Activated T-helper 1 cell treated with anti-CD3 and anti-CD28 coated beads, Interleukin-2, amount 50 U/mL, for 16 hours (primary cell): Measurements from ENCODE around the gene AMN1.

Source experiments
- DNase-seq, 2 donors: peaks; one replicate each; pipeline ENCODE4 v3.0.0-alpha.2; 2020; ENCODE audit warnings: low read depth in 1 of 2, low spot score in 1 of 2

The AMN1 gene

GRCh38 chr12:31631023-31631724 is 97.6 kb downstream of the AMN1 start:
- DNase-seq = no peak

DNA sequence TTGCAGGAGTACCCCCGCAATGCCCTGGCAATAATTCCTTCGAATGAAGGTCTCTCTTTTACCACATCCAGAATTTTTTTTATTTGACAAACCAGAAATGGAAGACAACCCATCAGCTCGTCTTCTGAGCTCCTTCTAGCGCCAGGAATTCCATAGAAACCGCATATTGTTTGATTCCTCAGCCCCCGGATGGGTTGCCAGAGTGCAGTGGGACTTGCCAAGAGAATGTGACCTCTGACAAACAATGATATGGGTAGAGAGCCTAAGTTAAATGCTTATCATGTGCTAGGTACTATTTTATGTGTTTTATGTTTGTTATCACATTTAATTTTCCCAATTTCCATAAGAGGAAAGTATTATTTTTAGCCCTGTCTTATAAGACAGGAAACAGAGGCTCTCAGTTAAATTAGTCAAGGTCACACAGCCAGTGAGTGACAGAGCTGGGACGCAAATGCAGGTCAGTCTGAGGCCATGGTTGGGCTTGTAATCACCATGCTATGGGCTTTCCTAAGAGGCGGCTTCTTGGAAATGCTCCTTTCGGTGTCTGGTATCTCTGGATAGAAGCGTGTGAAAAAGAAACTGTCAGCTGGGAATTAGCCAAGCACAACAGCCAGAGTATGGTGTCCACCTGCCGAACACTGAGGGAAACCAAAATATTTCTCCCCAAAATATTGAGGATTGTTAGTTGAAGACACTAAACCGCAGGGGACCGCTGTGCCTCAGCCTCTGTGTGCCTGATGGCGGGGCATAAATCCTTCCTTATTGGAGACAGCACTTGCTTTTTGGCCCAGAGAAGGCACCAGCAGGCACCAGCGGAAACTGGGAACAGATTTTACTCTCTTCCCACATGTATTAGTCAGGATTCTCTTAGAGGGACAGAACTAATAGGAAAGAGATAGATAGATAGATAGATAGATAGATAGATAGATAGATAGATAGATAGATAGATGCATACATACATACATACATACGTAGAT is 98.8 kb downstream of the AMN1 start:
- no peak for DNase-seq

- DNase-seq = no peak
These were observed 101.3 kb downstream of the AMN1 start for GRCh38 chr12:31627456-31628054.

GRCh38 chr12:31626270-31626995 is 102.4 kb downstream of the AMN1 start:
- DNase-seq = no peak

DNA sequence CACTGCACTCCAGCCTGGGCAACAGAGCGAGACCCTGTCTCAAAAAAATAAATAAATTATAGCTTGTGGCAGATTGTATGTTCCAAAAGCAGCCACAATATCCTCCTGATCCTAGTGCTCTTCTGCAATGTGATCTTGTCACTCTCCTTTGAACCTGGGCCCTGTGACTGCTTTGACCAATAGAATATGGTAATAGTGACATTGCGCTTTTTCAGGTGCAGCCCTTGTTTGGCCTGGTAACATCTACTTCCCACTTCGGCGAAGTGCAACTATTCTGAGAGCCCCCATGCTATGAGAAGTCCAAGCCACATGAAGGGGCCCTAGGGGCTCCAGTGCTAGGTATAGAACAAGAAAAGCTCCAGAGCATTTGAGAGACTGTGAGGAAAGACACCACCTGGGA is 106.8 kb downstream of the AMN1 start:
- no peak for DNase-seq
